GM18505 (cell line): ENCODE measurements around the gene STK16.

Experiments used
- ATAC-seq: cut with Tn5 transposase; IDR thresholded peaks from one replicate; pipeline ENCODE4 v1.9.1; 2021; ENCODE audit not compliant: unreplicated experiment
- POLR2A ChIP-seq: IDR thresholded peaks from 4 replicates; pipeline ENCODE4 v1.6.1; 2011; ENCODE audit warnings: borderline replicate concordance; ENCODE audit not compliant: insufficient read depth, insufficient read length; ENCODE audit errors: extremely low read depth

Gene STK16

GRCh38 chr2:219207884-219208740 is 37.2 kb upstream of the STK16 start:
- no peak for ATAC-seq
- no peak for TF ChIP-seq POLR2A

- no peak for TF ChIP-seq POLR2A
- ATAC-seq, result no peak
Observed at GRCh38 chr2:219209236-219210195, 35.8 kb upstream of the STK16 start.

DNA sequence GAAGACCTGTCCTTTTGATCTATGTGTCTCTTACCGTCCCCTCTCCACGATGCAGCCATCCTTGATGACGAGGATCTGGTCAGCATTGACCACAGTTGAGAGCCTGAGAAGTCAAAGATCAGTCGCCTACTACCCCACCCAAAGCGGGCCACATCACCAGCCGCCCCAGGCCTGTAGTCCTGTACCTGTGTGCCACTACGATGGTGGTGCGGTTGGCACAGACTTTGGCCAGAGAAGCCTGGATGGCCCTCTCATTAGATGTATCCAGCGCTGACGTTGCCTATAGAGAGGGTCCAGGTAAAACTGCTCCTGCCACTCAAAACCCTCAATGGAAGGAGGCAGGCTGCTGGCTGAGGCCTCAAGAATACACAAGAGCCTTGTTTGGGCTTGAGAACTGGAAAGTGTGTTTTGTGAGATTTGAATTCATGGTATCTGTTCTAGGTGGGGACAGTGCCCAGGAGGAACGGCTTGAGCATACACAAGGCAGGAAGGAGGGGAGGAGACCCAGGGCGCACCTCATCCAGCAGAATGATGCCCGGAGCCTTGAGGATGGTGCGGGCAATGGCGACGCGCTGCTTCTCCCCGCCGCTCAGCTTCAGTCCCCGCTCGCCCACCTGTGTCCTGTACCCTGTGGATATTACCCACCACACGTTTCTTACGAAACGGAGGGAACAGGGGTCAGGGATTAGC is 34.9 kb upstream of the STK16 start:
- ATAC-seq, result no peak
- TF ChIP-seq POLR2A, result no peak

DNA sequence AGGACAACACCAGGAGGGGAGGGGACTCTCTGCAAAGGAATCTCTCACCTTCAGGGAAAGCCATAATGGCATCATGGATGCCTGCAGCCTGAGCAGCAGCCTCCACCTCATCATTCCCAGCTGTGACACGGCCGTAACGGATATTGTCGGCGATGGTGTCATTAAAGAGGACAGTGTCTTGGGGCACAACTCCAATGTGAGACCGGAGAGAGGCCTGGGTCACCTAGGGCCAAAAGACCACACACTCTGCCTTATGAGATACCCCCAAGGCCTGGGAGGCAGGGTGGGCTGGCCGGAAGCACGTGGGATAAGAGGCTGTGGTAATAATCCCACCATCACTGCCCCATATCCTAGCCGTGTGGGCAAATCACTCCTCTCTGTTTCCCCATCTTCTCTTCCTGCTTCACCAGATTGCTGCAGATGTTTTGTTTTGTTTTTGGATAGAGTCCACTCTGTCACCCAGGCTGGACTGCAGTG is 34.4 kb upstream of the STK16 start:
- TF ChIP-seq POLR2A, result no peak
- no peak for ATAC-seq

- no peak for TF ChIP-seq POLR2A
- ATAC-seq, result no peak
Observed at GRCh38 chr2:219213026-219213415, 32.3 kb upstream of the STK16 start.

GRCh38 chr2:219213486-219214071 is 31.7 kb upstream of the STK16 start:
- TF ChIP-seq POLR2A, result no peak
- no peak for ATAC-seq

DNA sequence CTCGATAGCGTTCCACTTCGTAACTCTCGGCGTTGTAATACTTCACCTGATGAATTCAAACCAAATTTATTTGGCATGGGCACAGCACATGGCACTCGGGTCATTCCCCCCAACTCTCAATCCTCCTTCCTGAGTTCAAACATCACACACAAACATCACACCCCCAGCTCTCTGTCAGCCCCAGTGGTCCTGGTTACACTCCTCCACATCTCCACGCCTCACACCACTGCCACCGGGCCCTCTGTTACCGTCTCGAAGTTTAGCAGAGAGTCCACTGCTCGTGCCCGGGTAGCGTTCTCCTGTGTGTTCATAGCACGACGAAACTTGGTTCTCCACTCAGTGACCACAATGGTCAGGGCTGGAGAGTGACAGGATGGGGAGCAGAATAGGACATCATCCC is 31.1 kb upstream of the STK16 start:
- no peak for ATAC-seq
- no peak for TF ChIP-seq POLR2A

GRCh38 chr2:219214786-219215185 is 30.5 kb upstream of the STK16 start:
- no peak for TF ChIP-seq POLR2A
- ATAC-seq, result no peak

DNA sequence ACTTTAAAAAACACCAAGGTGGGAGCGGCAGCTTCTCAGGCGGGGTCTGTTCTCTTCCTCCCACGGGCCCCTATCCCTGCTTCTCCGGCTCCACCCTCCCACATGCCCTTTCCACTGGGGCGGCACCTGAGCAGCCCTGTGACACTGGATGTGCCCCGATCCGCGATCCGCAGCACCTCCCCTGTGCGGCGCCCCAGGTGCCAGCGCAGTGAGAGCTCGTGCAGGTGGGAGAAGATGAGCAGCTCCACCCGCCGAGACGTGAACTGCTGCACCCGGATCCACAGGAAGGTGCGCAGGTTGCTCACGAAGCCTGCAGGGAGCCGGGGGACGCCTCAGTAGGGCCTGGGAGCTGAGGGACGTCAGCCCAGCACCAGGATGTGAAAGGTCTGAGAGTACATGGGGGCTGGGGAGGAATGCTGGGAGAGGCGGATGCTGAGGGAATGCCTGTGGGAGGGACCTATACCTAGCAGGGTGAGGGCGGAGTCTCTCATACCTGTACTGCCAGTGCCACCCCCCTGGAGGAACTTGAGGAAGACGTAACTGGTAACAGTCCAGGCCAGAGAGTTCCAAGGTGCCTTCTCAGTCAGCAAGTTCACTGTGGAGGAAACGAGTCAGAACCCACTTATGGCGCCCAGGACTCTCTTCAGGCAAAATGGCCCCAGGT is 29.3 kb upstream of the STK16 start:
- TF ChIP-seq POLR2A, result no peak
- ATAC-seq, result no peak

- no peak for ATAC-seq
- no peak for TF ChIP-seq POLR2A
Observed at GRCh38 chr2:219216535-219216915, 28.8 kb upstream of the STK16 start.

DNA sequence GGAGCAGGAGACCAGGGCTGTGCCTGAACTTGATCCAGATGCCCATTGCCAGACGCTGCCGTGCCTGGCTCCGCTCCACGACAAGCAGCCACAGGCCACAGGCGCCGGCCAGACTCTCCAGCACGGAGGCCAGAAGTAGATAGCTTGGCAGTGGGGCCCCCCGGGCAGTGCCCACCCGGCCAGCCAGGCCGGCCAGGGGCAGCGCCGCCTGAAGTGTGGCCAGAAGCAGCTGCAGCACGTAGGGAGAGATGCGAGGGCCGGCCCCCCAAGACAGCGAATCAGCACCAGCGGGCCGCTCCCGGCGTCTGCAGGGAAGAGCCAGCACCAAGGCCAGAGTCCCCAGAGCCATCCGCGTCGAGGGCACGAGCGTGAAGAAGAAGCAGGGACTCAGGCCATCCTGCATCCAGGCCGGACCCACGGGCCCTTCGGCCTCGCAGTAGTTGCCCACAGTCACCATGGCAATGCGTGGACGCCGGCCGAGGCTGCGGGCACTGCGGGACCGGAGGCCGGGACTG is 27.0 kb upstream of the STK16 start:
- TF ChIP-seq POLR2A, result no peak
- peak; percentile 22 for ATAC-seq
